T-helper 22 cell (primary cell): ENCODE data around the gene MYNN.
"Not testable (repeated sequence)": the region's sequence is repeated elsewhere in the genome, so short reads cannot be mapped to it uniquely, and the experiment has no call there.

Experiments
- DNase-seq: peaks from one replicate; pipeline ENCODE4 v3.0.0-alpha.2; 2020; ENCODE audit warnings: low read depth

The MYNN gene

GRCh38 chr3:169772897-169773816 lies at the start of gene MYNN:
Gene MYNN, plus strand, starts transcription at chr3:169773396. Its CDS starts 900 bp downstream, at chr3:169774296.
- DNase-seq = peak; percentile 83

DNA sequence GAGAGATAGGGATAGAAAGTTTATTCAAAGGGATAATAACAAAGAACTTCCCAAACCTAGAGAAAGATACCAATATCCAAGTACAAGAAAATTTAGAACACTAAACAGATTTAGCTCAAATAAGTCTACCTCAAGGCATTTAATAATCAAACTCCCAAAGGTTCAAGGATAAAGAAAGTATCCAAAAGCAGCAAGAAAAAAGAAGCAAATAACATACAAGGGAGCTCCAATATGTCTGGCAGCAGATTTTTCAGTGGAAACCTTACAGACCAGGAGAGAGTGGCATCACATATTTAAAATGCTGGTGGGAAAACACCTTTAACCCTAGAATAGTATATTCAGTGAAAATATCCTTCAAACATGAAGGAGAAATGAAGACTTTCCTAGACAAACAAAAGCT lies 41.3 kb upstream of the MYNN start:
- DNase-seq = not testable (repeated sequence)

DNA sequence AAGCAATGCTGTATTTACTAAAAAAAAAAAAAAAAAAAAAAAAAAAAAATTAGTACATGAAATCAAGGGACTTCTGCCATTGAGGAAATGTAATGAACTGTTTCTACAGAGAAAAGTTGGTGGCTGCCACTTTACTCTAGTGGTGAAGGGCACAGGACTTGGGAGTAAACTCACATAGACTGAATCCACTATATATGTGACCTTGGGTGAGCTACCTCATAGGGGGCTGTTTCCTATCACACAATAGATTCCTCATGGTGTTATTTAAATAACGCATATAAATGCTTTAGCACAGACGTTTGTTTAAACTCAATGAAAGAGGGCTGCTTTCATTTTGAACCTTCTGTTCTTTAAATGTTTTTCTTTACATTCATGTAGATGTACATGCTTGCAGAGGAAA lies 34.1 kb upstream of the MYNN start:
- no peak for DNase-seq

DNA sequence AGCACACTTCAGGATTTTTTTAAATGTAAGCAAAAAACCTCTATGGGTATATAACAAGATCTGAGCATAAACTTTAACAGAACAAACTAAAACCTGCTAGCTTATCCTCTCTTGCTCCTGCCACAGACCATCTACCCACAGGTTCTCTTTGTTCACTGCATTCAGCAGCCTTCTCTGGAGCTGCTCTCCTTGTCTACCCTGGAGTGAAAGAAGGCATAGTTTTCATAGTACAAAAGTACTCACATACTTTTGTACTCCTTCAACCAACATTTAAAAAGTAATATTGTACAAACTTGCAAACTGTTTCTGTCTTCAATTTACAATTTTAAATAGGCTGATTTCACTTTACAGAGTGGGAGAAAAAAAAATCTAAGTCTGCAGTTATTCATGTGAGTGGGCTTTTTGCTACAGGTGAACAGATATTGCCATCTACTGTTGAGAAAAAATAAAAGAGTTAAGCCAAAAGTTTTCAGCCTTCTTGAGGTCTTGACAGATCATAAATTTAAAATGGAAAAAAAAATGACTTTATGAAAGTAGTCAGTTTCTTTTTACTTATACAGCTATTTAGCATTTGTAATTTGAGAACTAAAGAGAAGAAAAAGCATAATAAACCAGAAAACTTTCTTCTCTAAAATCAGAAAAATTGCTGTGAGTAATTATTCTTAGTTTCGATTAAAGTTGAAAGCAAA lies 28.7 kb upstream of the MYNN start:
- DNase-seq = no peak

GRCh38 chr3:169746924-169747323 lies 26.3 kb upstream of the MYNN start:
- no peak for DNase-seq

GRCh38 chr3:169748670-169749069 lies 24.5 kb upstream of the MYNN start:
- DNase-seq = no peak

DNA sequence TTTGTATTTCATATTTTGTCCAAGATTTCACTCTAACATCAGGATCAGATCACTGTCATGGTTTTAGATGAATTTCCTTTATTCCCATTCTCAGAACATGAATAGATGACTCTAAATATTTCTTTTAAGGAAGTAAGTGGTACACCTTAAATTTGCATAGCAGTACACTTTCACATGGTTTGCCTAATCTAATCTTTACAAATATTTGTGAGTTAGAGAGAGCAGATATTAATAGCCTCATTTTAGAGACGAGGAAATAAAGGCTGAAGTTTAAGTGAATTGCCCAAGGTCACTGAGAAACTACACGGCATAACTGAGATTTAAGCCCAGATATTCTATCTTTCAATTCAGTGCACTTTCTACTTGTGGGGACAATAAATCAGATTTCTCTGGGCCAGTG lies 22.5 kb upstream of the MYNN start:
- DNase-seq = no peak

- no peak for DNase-seq
These were observed 21.3 kb upstream of the MYNN start for GRCh38 chr3:169751875-169752274.

GRCh38 chr3:169754711-169755110 lies 18.5 kb upstream of the MYNN start:
- DNase-seq = no peak

DNA sequence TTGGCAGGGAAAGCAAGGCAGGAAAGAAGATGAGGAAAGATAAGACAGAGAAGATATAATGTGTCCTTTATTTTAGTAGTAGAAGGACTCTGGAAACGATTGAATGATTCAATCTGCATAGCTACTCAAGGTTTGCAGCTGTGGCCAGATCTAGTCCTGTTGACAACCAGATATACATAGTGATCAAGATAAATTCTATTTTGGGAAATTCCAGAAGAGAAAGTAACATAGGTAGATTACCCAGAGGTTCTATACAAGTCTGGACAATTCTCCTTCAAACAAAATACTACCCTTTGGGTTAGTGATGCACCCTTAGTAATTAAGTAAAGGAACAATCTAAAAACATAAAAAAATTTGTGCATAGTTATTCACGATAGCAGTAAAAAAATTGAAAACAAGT lies 17.7 kb upstream of the MYNN start:
- DNase-seq = no peak

GRCh38 chr3:169758359-169758994 lies 14.7 kb upstream of the MYNN start:
- no peak for DNase-seq

DNA sequence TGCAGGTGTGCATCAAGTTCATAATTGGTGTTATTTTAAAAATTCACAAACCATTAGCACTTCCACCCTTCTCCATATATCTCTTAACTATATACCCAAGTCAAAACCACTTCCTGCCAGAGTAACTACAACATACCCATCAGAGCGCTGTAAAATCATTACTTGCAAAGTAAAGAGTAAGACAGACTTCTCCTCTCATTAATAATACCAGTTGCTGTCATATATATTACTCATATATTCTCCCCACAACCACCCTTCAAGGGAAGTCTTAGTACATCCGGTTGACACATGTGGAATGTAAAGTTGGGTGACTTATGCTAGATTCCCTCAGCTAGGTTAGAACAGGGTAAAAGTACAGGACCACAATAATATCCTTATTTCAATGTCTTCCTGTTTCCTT lies 13.9 kb upstream of the MYNN start:
- DNase-seq = no peak

DNA sequence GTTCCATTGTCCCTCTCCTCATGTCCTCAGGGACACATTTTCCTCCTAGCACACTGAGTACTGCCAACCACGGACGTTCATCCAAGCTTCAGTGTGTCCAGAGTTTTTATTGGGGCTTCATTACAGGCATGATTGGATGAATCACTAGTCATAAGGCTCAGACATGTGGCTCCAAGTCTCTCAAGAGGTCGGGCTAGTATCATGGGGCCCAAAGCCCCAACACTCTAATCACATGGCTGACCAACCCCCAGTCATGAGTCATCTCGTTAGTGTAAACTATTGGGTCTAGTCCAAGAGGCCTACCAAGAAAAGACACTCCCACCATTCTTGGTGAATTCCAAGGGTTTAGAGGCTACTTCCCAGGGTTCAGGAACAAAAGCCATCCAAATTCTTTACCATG lies 12.7 kb upstream of the MYNN start:
- DNase-seq = no peak

DNA sequence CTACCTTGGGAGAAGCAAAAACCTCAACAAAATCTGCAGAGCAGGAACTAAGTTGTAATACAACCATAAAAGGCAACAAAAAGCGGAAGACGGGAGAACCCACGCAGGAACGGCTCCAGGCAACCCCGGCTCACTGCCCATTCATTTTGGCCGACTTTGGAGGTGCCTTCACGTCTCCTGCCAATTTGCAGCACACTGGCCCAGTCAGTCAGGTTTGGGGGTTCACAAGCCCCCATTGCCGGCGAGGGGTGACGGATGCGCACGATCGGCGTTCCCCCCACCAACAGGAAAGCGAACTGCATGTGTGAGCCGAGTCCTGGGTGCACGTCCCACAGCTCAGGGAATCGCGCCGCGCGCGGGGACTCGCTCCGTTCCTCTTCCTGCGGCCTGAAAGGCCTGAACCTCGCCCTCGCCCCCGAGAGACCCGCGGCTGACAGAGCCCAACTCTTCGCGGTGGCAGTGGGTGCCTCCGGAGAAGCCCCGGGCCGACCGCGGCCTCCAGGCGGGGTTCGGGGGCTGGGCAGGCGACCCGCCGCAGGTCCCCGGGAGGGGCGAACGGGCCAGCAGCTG lies 8.8 kb upstream of the MYNN start:
- DNase-seq = peak; percentile 32

GRCh38 chr3:169764882-169765612 lies 8.1 kb upstream of the MYNN start, which contains the start of gene TERC:
Gene TERC, minus strand, starts transcription at chr3:169765060.
- DNase-seq = peak; percentile 87

DNA sequence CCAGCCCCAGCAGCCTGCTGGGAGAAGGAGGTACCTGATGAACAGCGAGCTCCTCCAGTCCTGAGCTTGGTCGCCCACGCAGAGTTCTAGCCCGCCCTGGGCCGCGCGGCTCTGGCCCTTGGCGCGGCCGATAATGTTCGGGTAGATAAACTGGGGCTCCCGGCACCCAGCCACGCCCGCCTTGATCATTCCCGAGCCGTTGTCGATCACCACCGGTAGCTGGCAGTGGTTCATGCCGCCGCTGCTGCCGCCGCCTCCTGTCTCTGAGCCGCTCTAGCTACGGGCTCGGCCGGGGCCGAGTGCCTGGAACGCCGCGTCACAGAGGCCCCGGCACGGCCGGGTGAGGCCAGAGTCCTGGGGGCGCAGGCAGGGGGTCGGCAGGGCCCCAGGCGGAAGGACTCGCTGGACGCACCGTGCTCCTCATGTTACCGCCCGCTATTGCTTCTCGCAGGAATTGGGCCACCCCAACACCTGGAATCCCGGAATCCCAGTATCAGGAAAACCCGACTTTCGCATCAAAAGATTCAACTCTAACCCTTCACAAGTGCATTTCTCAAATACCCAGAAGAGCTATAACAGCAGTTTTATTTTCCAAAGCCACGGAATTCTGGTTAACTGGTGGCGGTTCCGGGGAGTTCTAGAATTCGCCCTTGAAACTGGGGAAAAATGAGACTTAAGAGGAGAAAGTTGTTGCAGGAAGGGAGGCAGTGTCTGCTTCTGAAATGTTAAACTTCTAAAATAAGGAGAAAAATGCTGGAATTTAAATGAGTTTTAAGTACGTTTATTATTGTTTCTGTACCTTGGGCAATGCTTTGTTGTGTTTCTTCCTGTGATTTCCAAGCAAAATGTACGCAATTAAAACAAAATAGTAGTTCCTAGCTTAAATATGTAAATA lies 3.7 kb upstream of the MYNN start, which contains the start of gene ACTRT3:
Gene ACTRT3, minus strand, starts transcription at position 275 of the 895 bp plus-strand sequence. Its CDS starts 41 bp downstream, at position 234.
- DNase-seq = peak; percentile 40

DNA sequence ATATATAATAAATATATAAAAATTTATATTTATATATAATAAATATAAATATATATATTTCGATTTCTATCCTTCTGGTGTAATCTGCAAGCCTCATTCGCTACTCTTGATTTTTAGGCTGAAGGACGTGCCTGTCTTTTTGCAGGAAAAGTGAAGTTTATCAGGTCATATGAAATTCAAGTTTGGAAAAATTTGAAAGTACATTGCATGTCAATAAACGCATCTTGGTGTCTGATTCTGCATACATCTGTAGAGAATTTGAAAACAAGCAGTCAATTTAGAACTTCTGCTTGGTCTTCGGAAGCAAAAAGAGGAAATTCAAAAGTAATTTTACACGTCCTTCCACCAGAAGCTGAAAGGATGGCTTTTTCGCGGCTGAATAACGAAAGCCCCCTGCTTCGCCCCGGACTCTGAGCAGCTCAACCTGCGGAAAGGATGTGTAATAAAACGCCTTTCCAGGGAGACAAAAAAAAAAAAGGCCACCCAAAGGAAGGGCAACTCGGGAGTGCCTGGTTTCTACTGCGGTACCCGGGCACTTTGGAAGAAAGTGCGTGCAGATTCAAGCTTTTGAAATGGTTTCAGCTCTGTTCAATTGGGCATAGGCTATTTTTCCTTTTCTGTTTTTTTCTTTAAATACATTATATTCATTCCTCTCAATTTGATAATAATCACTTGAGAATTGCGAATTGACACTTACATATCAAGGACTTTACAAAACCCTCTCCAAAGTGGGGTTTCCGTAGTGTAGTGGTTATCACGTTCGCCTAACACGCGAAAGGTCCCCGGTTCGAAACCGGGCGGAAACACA lies 1.5 kb upstream of the MYNN start:
- DNase-seq = peak; percentile 41

GRCh38 chr3:169772305-169772896 lies 795 bp upstream of the MYNN start:
- no peak for DNase-seq

- DNase-seq = no peak
These were observed 990 bp downstream of the MYNN start for GRCh38 chr3:169774186-169774585.
